Endothelial cell of umbilical vein (primary cell): Measurements from ENCODE around the gene IQGAP3. TPM values are rescaled to one million over a fixed set of nuclear protein-coding genes. Genes with fewer than 3 reads are reported as not detected.

Source experiments
- BruUV-seq: library from RNA; stranded (reverse); fragments of 400-500 nt; replicated peaks from 2 replicates; lab custom pipeline; 2021; lab: Mats Ljungman, UMichigan
- CTCF ChIA-PET: fragments of 300-600, 350-600 bp; sonication (Branson Sonifier 250); formaldehyde crosslinking; loops from one replicate; lab custom pipeline; 2021; ENCODE audit warnings: antibody characterized with exemption, inconsistent platforms; lab: Charles Lee
- POLR2A ChIA-PET: fragments of 300-600, 350-600 bp; sonication (Branson Sonifier 250); formaldehyde crosslinking; loops from one replicate; lab custom pipeline; 2021; ENCODE audit warnings: antibody characterized with exemption, inconsistent platforms; lab: Charles Lee
- DNase-seq: peaks from one replicate; pipeline ENCODE4 v3.0.0-alpha.2; 2011; ENCODE audit warnings: low read depth, low spot score
- FAIRE-seq: peaks from 2 replicates; lab custom pipeline; 2011; peaks lifted over from hg19 to GRCh38; lab: Jason Lieb, UNC
- H2AFZ ChIP-seq: 2 replicates; pipeline ENCODE4 v1.6.0; 2012; ENCODE audit warnings: low read depth, low read length, control low read depth, inconsistent platforms
- H3K27ac ChIP-seq: 2 replicates; pipeline ENCODE4 v1.5.1; 2011; ENCODE audit warnings: low read depth, mild to moderate bottlenecking, control low read depth, low read length, moderate library complexity; ENCODE audit not compliant: insufficient read depth
- H3K27me3 ChIP-seq, 2 experiments: 2 replicates each; pipeline versions ENCODE4 v1.6.0 to v1.6.1; 2011; ENCODE audit warnings: low read length in 2 of 2, mixed read lengths in 1 of 2; ENCODE audit not compliant: control insufficient read depth in 2 of 2, insufficient read depth in 2 of 2
- H3K36me3 ChIP-seq, 2 experiments: 2 replicates in 1 of 2; 3 replicates in 1 of 2; pipeline ENCODE4 v1.5.1; 2011; ENCODE audit warnings: low read length in 2 of 2, mild to moderate bottlenecking in 1 of 2, moderate library complexity in 1 of 2; ENCODE audit not compliant: control insufficient read depth in 2 of 2, insufficient read depth in 2 of 2; ENCODE audit errors: extremely low read depth in 1 of 2
- H3K4me1 ChIP-seq: 3 replicates; pipeline ENCODE4 v1.5.1; 2011; ENCODE audit warnings: mild to moderate bottlenecking, low read length; ENCODE audit not compliant: control insufficient read depth, insufficient read depth; ENCODE audit errors: extremely low read depth
- H3K4me2 ChIP-seq: 2 replicates; pipeline ENCODE4 v1.6.1; 2011; ENCODE audit warnings: low read length, control low read depth, mixed read lengths; ENCODE audit not compliant: insufficient read depth
- H3K4me3 ChIP-seq, 3 experiments: fragments of 200-600 bp in 1 of 3; sonication (generic), shearing (Covaris generic) in 1 of 3; replicated peaks in 1 of 3; 2 replicates each; pipeline ENCODE4 v1.5.1; 2011 to 2016; ENCODE audit warnings: control low read depth in 3 of 3, low read length in 3 of 3, mild to moderate bottlenecking in 2 of 3, inconsistent platforms in 1 of 3, low read depth in 1 of 3, moderate library complexity in 1 of 3; ENCODE audit not compliant: insufficient read depth in 1 of 3
- H3K79me2 ChIP-seq: 2 replicates; pipeline ENCODE4 v1.6.0; 2012; ENCODE audit warnings: low read length, inconsistent platforms; ENCODE audit not compliant: control insufficient read depth, insufficient read depth
- H3K9ac ChIP-seq: replicated peaks from 2 replicates; pipeline ENCODE3; 2011; ENCODE audit warnings: low read length, control low read depth; ENCODE audit not compliant: insufficient read depth; ENCODE audit errors: extremely low read depth
- H3K9me1 ChIP-seq: replicated peaks from 3 replicates; pipeline ENCODE4 v1.6.0; 2011; ENCODE audit warnings: mild to moderate bottlenecking, low read length; ENCODE audit not compliant: control insufficient read depth, insufficient read depth; ENCODE audit errors: extremely low read depth
- H3K9me3 ChIP-seq: replicated peaks from 2 replicates; pipeline ENCODE4 v1.5.1; 2012; ENCODE audit warnings: low read length, inconsistent platforms; ENCODE audit not compliant: control insufficient read depth, insufficient read depth
- H4K20me1 ChIP-seq: replicated peaks from 2 replicates; pipeline ENCODE3; 2011; ENCODE audit warnings: mild to moderate bottlenecking, low read length; ENCODE audit not compliant: control insufficient read depth, insufficient read depth; ENCODE audit errors: extremely low read depth
- EZH2 ChIP-seq: IDR thresholded peaks from 2 replicates; pipeline ENCODE4 v1.6.1; 2012; ENCODE audit warnings: borderline replicate concordance, low read depth, mild to moderate bottlenecking, moderate library complexity, low read length, inconsistent platforms; ENCODE audit not compliant: severe bottlenecking
- FOS ChIP-seq: IDR thresholded peaks from 2 replicates; pipeline ENCODE4 v1.6.1; 2011; ENCODE audit warnings: mild to moderate bottlenecking, low read length, moderate library complexity, borderline replicate concordance; ENCODE audit not compliant: insufficient read depth
- GATA2 ChIP-seq: IDR thresholded peaks from 2 replicates; pipeline ENCODE4 v1.7.0; 2011; ENCODE audit warnings: low read depth, mild to moderate bottlenecking, moderate library complexity, mixed read lengths, low read length; ENCODE audit not compliant: insufficient read length, insufficient read depth
- JUN ChIP-seq: IDR thresholded peaks from 2 replicates; pipeline ENCODE4 v1.6.1; 2011; ENCODE audit warnings: borderline replicate concordance, low read depth; ENCODE audit not compliant: insufficient read length, insufficient read depth
- MYC ChIP-seq: IDR thresholded peaks from one replicate; pipeline ENCODE4 v1.6.1; 2011; ENCODE audit warnings: mild to moderate bottlenecking, low read depth, low read length
- POLR2A ChIP-seq: IDR thresholded peaks from 2 replicates; pipeline ENCODE4 v1.6.1; 2012; ENCODE audit warnings: low read depth, mild to moderate bottlenecking, control low read depth, low read length
- POLR2AphosphoS5 ChIP-seq: IDR thresholded peaks from 2 replicates; pipeline ENCODE4 v1.6.1; 2012; ENCODE audit warnings: low read depth, mild to moderate bottlenecking, control low read depth, low read length, moderate library complexity; ENCODE audit not compliant: insufficient read depth
- dilution Hi-C: fragments of 300-500 bp; cut with MboI; formaldehyde crosslinking; loops from one replicate; pipeline ENCODE4 v1.15.0; 2019; ENCODE audit warnings: low sequenced_read_pairs; ENCODE audit not compliant: extremely low pct_ligation_motif_present
- intact Hi-C: fragments of 100-400 bp; cut with micrococcal nuclease; formaldehyde crosslinking; loops from one replicate; pipeline ENCODE4 v1.10.0; 2022
- polyA plus RNA-seq, 4 experiments: library from polyadenylated mRNA; depleted of rRNA in 3 of 4; stranded (reverse) in 3 of 4; unstranded in 1 of 4; fragments of >200 nt; gene quantifications; 2 replicates each; pipeline versions ENCODE4 v1.2.1 to v1.2.3, GENCODE V29; 2011 to 2012; ENCODE audit warnings: missing spikeins in 1 of 4
- total RNA-seq: library from RNA; stranded (reverse); gene quantifications from 2 replicates; pipeline ENCODE4 v1.2.3, GENCODE V29; 2021
- TF ChIP-seq, protein P1 (sequence below), 2 donors: IDR thresholded peaks; 1 replicate in 1 of 2; 2 replicates in 1 of 2; pipeline ENCODE4 v1.5.1; 2011; ENCODE audit warnings: low read length in 2 of 2, mild to moderate bottlenecking in 2 of 2, moderate library complexity in 2 of 2, control low read depth in 1 of 2, inconsistent platforms in 1 of 2, low read depth in 1 of 2; ENCODE audit not compliant: insufficient read depth in 1 of 2; ENCODE audit errors: extremely low read depth in 1 of 2
- TF ChIP-seq, protein P2 (sequence below): IDR thresholded peaks from 2 replicates; pipeline ENCODE4 v1.6.1; 2011; ENCODE audit not compliant: insufficient read depth, insufficient read length

IQGAP3 gene
- total and polyA plus RNA-seq, 2 donors (not counting 3 experiments of a cell fraction or from before 2014, with no cell fraction given): 28.3 to 60.7 TPM

GRCh38 chr1:156565519-156565918, 6.8 kb downstream of the IQGAP3 start:
- Histone ChIP-seq H4K20me1 (no peaks in the 10 kb centered on the region), H3K36me3 (peaks cover 8 to 19% of the 10 kb centered on the region in 2 experiments), H3K27me3 (no peaks in the 10 kb centered on the region), H2AFZ (no peak overlapping the region), H3K9ac (no peak overlapping the region), H3K9me3 (no peaks in the 10 kb centered on the region), H3K27ac (no peak overlapping the region), H3K79me2 (peaks cover 11% of the 10 kb centered on the region), H3K4me2 (no peak overlapping the region), H3K4me3 (no peak overlapping the region), H3K9me1 (no peaks in the 10 kb centered on the region), H3K4me1 (no peaks in the 10 kb centered on the region)
- DNase-seq (no peak), FAIRE-seq (no peak)
- TF ChIP-seq POLR2A (no peak), FOS (no peak), MYC (no peak), JUN (no peak), GATA2 (no peak), POLR2AphosphoS5 (no peak), EZH2 (no peak)
- TF ChIP-seq, protein P1, sequence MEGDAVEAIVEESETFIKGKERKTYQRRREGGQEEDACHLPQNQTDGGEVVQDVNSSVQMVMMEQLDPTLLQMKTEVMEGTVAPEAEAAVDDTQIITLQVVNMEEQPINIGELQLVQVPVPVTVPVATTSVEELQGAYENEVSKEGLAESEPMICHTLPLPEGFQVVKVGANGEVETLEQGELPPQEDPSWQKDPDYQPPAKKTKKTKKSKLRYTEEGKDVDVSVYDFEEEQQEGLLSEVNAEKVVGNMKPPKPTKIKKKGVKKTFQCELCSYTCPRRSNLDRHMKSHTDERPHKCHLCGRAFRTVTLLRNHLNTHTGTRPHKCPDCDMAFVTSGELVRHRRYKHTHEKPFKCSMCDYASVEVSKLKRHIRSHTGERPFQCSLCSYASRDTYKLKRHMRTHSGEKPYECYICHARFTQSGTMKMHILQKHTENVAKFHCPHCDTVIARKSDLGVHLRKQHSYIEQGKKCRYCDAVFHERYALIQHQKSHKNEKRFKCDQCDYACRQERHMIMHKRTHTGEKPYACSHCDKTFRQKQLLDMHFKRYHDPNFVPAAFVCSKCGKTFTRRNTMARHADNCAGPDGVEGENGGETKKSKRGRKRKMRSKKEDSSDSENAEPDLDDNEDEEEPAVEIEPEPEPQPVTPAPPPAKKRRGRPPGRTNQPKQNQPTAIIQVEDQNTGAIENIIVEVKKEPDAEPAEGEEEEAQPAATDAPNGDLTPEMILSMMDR (IDR thresholded peaks at IDR 0.05; ENCODE audit: extremely low read depth in 1 of 2, insufficient read depth in 1 of 2, low read depth in 1 of 2, low read length in 2 of 2): no peak
- TF ChIP-seq, protein P2, sequence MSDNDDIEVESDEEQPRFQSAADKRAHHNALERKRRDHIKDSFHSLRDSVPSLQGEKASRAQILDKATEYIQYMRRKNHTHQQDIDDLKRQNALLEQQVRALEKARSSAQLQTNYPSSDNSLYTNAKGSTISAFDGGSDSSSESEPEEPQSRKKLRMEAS: no peak
- POLR2A ChIA-PET: no interaction called here
- CTCF ChIA-PET: interaction anchor here (1.2 to 1.4 kb wide), 2 partner anchors 85 to 180 kb away, joined by 4 to 6 read pairs; no protein-coding TSS in a partner anchor
- BruUV-seq: no TSS peak
- intact Hi-C loops (loop anchor here (10.0 kb wide), 1 partner anchor 1069 kb away; no protein-coding TSS in a partner anchor), dilution Hi-C loops (no loop called here)
